ENCODE measurements around the gene IQSEC2. TPM values are rescaled to one million over a fixed set of nuclear protein-coding genes. Genes with fewer than 3 reads are reported as not detected.

Gene IQSEC2
- total and polyA plus RNA-seq, 9 of the 15 experiments (the other 6 are each of a cell fraction or from before 2014, with no cell fraction given): 2.7 to 41.8 (median 20.1) TPM

DNA sequence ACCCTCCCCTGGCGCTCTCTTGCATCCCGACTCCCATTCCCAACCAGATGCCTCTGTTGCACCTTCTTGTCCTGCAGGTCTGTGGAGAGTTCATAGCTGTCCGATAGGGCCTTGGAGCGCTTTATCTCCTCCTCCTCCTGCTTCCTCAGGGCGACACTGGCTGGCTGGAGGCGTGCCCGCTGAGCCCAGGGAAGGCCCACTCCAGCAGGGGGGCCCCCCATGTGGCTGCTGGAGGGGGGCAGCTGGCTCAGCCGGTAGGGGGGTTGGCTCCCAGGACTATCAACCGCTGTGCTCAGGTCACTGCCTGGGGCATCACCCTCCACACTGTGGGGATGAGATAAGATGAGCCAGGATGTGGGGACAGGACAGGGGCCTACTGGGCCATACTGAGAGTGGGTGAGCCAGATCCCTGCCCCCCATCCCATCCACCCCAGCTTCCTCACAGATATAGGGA, 25.6 kb downstream of the IQSEC2 start (continued):
- TF ChIP-seq, protein P1, sequence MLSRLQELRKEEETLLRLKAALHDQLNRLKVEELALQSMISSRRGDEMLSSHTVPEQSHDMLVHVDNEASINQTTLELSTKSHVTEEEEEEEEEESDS (CRISPR knock-in tag; IDR thresholded peaks at IDR 0.05): no peak
- TF ChIP-seq ZNF316 (IDR thresholded peaks at IDR 0.05) (no peak), NBN (IDR thresholded peaks at IDR 0.05; ENCODE audit: low read depth) (peak; percentile 36; the same call in 1 of the 2 replicates), CCAR2 (IDR thresholded peaks at IDR 0.05; ENCODE audit: low read depth, low read length) (no peak), ARID1B (IDR thresholded peaks at IDR 0.05) (peak; percentile 92), WHSC1 (IDR thresholded peaks at IDR 0.05; ENCODE audit: low read length) (no peak), ZNF785 (CRISPR knock-in tag; IDR thresholded peaks at IDR 0.05) (no peak), KLF10 (CRISPR knock-in tag; IDR thresholded peaks at IDR 0.05) (no peak), MTA3 (IDR thresholded peaks at IDR 0.05; ENCODE audit: borderline replicate concordance) (peak; percentile 81), ZNF263 (CRISPR knock-in tag; IDR thresholded peaks at IDR 0.05; ENCODE audit: borderline replicate concordance) (peak; percentile 60; the same call in 1 of the 2 replicates), SP1 (CRISPR knock-in tag; IDR thresholded peaks at IDR 0.05) (0 out of 2 replicates have a peak, but pooled peaks have one; percentile 25), DMBX1 (CRISPR knock-in tag; IDR thresholded peaks at IDR 0.05; ENCODE audit: borderline replicate concordance) (peak; percentile 86), SIRT6 (IDR thresholded peaks at IDR 0.05; ENCODE audit: low read depth, low read length) (no peak), LCOR (CRISPR knock-in tag; IDR thresholded peaks at IDR 0.05) (0 out of 2 replicates have a peak, but pooled peaks have one; percentile 56), CBX3 (IDR thresholded peaks at IDR 0.05; ENCODE audit: borderline replicate concordance in 1 of 2, low read length in 2 of 2) (peak in 1 of 2 experiments; percentile 17; a peak in 1 of 3 replicates), EP400 (IDR thresholded peaks at IDR 0.05) (peak; percentile 59; the same call in 1 of the 2 replicates), NCOA4 (IDR thresholded peaks at IDR 0.05; ENCODE audit: partially characterized antibody) (no peak), CHD1 (IDR thresholded peaks at IDR 0.05; ENCODE audit: low read length) (no peak), HNRNPLL (IDR thresholded peaks at IDR 0.05; ENCODE audit: low read depth, low read length, poor library complexity, severe bottlenecking) (no peak), SMARCC2 (IDR thresholded peaks at IDR 0.05; ENCODE audit: low read depth) (peak; percentile 47; the same call in 1 of the 2 replicates), ZFX (CRISPR knock-in tag; IDR thresholded peaks at IDR 0.05) (peak; percentile 67), ZEB2 (IDR thresholded peaks at IDR 0.05) (peak; percentile 65; the same call in 1 of the 2 replicates), ZNF707 (CRISPR knock-in tag; conservative IDR thresholded peaks at IDR 0.05) (no peak), POLR2A (conservative IDR thresholded peaks at IDR 0.05) (peak; percentile 60), ATF1 (CRISPR knock-in tag; IDR thresholded peaks at IDR 0.05) (no peak), ATF1 (tag; IDR thresholded peaks at IDR 0.05) (no peak), NR2C2 (CRISPR knock-in tag; IDR thresholded peaks at IDR 0.05) (no peak), NR2C2 (tag; IDR thresholded peaks at IDR 0.05) (peak; percentile 17; the same call in 1 of the 2 replicates), ZNF184 (CRISPR knock-in tag; IDR thresholded peaks at IDR 0.05) (no peak), HIVEP1 (CRISPR knock-in tag; IDR thresholded peaks at IDR 0.05) (no peak)
- TF ChIP-seq, protein P2, sequence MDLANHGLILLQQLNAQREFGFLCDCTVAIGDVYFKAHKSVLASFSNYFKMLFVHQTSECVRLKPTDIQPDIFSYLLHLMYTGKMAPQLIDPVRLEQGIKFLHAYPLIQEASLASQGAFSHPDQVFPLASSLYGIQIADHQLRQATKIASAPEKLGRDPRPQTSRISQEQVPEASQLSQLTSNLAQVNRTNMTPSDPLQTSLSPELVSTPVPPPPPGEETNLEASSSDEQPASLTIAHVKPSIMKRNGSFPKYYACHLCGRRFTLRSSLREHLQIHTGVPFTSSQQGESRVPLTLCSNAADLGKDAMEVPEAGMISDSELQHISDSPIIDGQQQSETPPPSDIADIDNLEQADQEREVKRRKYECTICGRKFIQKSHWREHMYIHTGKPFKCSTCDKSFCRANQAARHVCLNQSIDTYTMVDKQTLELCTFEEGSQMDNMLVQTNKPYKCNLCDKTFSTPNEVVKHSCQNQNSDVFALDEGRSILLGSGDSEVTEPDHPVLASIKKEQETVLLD (IDR thresholded peaks at IDR 0.05): peak; percentile 75; the same call in 1 of the 2 replicates
- TF ChIP-seq, protein P3, sequence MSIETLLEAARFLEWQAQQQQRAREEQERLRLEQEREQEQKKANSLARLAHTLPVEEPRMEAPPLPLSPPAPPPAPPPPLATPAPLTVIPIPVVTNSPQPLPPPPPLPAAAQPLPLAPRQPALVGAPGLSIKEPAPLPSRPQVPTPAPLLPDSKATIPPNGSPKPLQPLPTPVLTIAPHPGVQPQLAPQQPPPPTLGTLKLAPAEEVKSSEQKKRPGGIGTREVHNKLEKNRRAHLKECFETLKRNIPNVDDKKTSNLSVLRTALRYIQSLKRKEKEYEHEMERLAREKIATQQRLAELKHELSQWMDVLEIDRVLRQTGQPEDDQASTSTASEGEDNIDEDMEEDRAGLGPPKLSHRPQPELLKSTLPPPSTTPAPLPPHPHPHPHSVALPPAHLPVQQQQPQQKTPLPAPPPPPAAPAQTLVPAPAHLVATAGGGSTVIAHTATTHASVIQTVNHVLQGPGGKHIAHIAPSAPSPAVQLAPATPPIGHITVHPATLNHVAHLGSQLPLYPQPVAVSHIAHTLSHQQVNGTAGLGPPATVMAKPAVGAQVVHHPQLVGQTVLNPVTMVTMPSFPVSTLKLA (conservative IDR thresholded peaks at IDR 0.05): peak; percentile 70 to 79

Measured in K562 (cell line).